ENCODE results near the gene PHKB. TPM values are rescaled to one million over a fixed set of nuclear protein-coding genes. Genes with fewer than 3 reads are reported as not detected.
"Not testable (repeated sequence)": the region's sequence is repeated elsewhere in the genome, so short reads cannot be mapped to it uniquely, and the experiment has no call there.

PHKB gene
- total RNA-seq, 1 experiment from 2014 or later = 47.6 TPM

- DNase-seq (ENCODE audit: low read depth) = no peak
Observed at GRCh38 chr16:47506800-47507199, 45.7 kb downstream of the PHKB start.

- no peak for DNase-seq (ENCODE audit: low read depth)
Observed at GRCh38 chr16:47507701-47508100, 46.6 kb downstream of the PHKB start.

GRCh38 chr16:47511882-47512281 is 50.8 kb downstream of the PHKB start:
- no peak for DNase-seq (ENCODE audit: low read depth)

GRCh38 chr16:47519037-47519436 is 57.9 kb downstream of the PHKB start:
- DNase-seq (ENCODE audit: low read depth) = no peak

- no peak for DNase-seq (ENCODE audit: low read depth)
Observed at GRCh38 chr16:47519546-47519945, 58.4 kb downstream of the PHKB start.

GRCh38 chr16:47519996-47520679 is 59.0 kb downstream of the PHKB start:
- peak; percentile 11 for DNase-seq (ENCODE audit: low read depth)

GRCh38 chr16:47523342-47524006 is 62.3 kb downstream of the PHKB start:
- DNase-seq (ENCODE audit: low read depth) = no peak

GRCh38 chr16:47524007-47524405 is 62.9 kb downstream of the PHKB start:
- no peak for DNase-seq (ENCODE audit: low read depth)

- DNase-seq (ENCODE audit: low read depth) = no peak
Observed at GRCh38 chr16:47528431-47528830, 67.3 kb downstream of the PHKB start.

GRCh38 chr16:47533744-47534292 is 72.7 kb downstream of the PHKB start:
- DNase-seq (ENCODE audit: low read depth) = no peak

GRCh38 chr16:47538472-47538871 is 77.3 kb downstream of the PHKB start:
- no peak for DNase-seq (ENCODE audit: low read depth)

GRCh38 chr16:47539707-47540670 is 78.9 kb downstream of the PHKB start:
- DNase-seq (ENCODE audit: low read depth) = not testable (repeated sequence)

- DNase-seq (ENCODE audit: low read depth) = not testable (repeated sequence)
Observed at GRCh38 chr16:47541135-47541534, 80.0 kb downstream of the PHKB start.

GRCh38 chr16:47544255-47544654 is 83.1 kb downstream of the PHKB start:
- not testable (repeated sequence) for DNase-seq (ENCODE audit: low read depth)

- DNase-seq (ENCODE audit: low read depth) = not testable (repeated sequence)
Observed at GRCh38 chr16:47551185-47551584, 90.1 kb downstream of the PHKB start.

GRCh38 chr16:47551767-47552166 is 90.6 kb downstream of the PHKB start:
- not testable (repeated sequence) for DNase-seq (ENCODE audit: low read depth)

- DNase-seq (ENCODE audit: low read depth) = no peak
Observed at GRCh38 chr16:47553853-47554564, 92.9 kb downstream of the PHKB start.

GRCh38 chr16:47554587-47554986 is 93.5 kb downstream of the PHKB start:
- not testable (repeated sequence) for DNase-seq (ENCODE audit: low read depth)

- DNase-seq (ENCODE audit: low read depth) = peak; percentile 16
Observed at GRCh38 chr16:47561286-47561685, 100.2 kb downstream of the PHKB start.

- no peak for DNase-seq (ENCODE audit: low read depth)
Observed at GRCh38 chr16:47562366-47562765, 101.2 kb downstream of the PHKB start.

GRCh38 chr16:47565454-47565853 is 104.3 kb downstream of the PHKB start:
- peak; percentile 88 for DNase-seq (ENCODE audit: low read depth)

Measured in RPMI7951 (cell line).